ENCODE data around the gene HIP1. TPM values are rescaled to one million over a fixed set of nuclear protein-coding genes. Genes with fewer than 3 reads are reported as not detected.

HIP1 gene
- total and polyA plus RNA-seq, 9 of the 15 experiments (the other 6 are each of a cell fraction or from before 2014, with no cell fraction given): 2.4 to 13.7 (median 9.5) TPM

DNA sequence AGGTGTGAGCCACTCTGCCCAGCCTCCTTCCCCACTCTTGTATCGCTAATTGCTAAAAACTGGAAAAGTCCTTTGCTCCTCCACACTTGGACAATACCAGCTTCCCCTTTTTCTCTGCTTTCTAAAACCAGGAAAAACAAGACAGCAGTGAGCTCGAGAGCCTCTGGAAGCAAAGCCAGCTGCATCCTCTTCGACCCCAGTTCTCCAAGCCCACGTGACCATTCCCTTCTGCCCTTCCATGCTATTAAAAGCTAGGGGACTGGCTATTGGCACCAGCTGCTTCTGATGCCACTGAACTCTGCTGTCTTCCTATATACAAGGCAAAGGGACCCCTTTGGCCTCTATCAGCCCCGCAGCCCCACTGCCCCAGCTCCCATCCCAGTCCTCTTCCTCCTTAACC, 154.4 kb downstream of the HIP1 start (continued):
- TF ChIP-seq, protein P1, sequence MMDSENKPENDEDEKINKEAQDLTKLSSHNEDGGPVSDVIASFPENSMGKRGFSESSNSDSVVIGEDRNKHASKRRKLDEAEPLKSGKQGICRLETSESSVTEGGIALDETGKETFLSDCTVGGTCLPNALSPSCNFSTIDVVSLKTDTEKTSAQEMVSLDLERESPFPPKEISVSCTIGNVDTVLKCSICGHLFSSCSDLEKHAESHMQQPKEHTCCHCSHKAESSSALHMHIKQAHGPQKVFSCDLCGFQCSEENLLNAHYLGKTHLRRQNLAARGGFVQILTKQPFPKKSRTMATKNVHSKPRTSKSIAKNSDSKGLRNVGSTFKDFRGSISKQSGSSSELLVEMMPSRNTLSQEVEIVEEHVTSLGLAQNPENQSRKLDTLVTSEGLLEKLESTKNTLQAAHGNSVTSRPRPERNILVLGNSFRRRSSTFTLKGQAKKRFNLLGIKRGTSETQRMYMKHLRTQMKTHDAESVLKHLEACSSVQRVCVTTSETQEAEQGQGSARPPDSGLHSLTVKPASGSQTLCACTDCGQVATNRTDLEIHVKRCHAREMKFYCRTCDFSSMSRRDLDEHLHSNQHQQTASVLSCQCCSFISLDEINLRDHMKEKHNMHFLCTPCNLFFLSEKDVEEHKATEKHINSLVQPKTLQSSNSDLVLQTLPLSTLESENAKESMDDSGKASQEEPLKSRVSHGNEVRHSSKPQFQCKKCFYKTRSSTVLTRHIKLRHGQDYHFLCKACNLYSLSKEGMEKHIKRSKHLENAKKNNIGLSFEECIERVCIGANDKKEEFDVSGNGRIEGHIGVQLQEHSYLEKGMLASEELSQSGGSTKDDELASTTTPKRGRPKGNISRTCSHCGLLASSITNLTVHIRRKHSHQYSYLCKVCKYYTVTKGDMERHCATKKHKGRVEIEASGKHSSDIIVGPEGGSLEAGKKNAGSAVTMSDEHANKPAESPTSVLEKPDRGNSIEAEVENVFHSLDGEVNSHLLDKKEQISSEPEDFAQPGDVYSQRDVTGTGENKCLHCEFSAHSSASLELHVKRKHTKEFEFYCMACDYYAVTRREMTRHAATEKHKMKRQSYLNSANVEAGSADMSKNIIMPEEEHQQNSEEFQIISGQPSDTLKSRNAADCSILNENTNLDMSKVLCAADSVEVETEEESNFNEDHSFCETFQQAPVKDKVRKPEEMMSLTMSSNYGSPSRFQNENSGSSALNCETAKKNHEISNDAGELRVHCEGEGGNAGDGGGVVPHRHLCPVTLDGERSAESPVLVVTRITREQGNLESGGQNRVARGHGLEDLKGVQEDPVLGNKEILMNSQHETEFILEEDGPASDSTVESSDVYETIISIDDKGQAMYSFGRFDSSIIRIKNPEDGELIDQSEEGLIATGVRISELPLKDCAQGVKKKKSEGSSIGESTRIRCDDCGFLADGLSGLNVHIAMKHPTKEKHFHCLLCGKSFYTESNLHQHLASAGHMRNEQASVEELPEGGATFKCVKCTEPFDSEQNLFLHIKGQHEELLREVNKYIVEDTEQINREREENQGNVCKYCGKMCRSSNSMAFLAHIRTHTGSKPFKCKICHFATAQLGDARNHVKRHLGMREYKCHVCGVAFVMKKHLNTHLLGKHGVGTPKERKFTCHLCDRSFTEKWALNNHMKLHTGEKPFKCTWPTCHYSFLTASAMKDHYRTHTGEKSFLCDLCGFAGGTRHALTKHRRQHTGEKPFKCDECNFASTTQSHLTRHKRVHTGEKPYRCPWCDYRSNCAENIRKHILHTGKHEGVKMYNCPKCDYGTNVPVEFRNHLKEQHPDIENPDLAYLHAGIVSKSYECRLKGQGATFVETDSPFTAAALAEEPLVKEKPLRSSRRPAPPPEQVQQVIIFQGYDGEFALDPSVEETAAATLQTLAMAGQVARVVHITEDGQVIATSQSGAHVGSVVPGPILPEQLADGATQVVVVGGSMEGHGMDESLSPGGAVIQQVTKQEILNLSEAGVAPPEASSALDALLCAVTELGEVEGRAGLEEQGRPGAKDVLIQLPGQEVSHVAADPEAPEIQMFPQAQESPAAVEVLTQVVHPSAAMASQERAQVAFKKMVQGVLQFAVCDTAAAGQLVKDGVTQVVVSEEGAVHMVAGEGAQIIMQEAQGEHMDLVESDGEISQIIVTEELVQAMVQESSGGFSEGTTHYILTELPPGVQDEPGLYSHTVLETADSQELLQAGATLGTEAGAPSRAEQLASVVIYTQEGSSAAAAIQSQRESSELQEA (IDR thresholded peaks at IDR 0.05; ENCODE audit: low read depth): no peak
- TF ChIP-seq NFIC (IDR thresholded peaks at IDR 0.05) (no peak), ZZZ3 (IDR thresholded peaks at IDR 0.05) (no peak), JUNB (CRISPR knock-in tag; conservative IDR thresholded peaks at IDR 0.05) (no peak), ZFP36 (IDR thresholded peaks at IDR 0.05; ENCODE audit: low read depth, low read length, partially characterized antibody) (no peak)
- TF ChIP-seq, protein P2, sequence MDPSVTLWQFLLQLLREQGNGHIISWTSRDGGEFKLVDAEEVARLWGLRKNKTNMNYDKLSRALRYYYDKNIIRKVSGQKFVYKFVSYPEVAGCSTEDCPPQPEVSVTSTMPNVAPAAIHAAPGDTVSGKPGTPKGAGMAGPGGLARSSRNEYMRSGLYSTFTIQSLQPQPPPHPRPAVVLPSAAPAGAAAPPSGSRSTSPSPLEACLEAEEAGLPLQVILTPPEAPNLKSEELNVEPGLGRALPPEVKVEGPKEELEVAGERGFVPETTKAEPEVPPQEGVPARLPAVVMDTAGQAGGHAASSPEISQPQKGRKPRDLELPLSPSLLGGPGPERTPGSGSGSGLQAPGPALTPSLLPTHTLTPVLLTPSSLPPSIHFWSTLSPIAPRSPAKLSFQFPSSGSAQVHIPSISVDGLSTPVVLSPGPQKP (CRISPR knock-in tag; IDR thresholded peaks at IDR 0.05): no peak
